Spinal cord (tissue), 10 donors: Measurements from ENCODE around the gene LAPTM5. TPM values are rescaled to one million over a fixed set of nuclear protein-coding genes. Genes with fewer than 3 reads are reported as not detected.

Source experiments
- DNase-seq, 6 donors: peaks; one replicate each; pipeline versions ENCODE4 v3.0.0 to v3.0.0-alpha.2; 2013 to 2015; ENCODE audit warnings: low spot score in 6 of 6, low read depth in 4 of 6
- H3K27ac ChIP-seq: one replicate; pipeline ENCODE4 v1.5.1; 2013; ENCODE audit warnings: low read depth, low read length, control low read depth
- H3K27me3 ChIP-seq: one replicate; pipeline ENCODE4 v1.6.1; 2013; ENCODE audit warnings: low read length; ENCODE audit not compliant: control insufficient read depth, insufficient read depth
- H3K36me3 ChIP-seq: one replicate; pipeline ENCODE4 v1.6.1; 2013; ENCODE audit warnings: low read length; ENCODE audit not compliant: control insufficient read depth, insufficient read depth
- H3K4me1 ChIP-seq: one replicate; pipeline ENCODE4 v1.6.1; 2013; ENCODE audit warnings: low read length; ENCODE audit not compliant: control insufficient read depth, insufficient read depth
- H3K4me3 ChIP-seq: one replicate; pipeline ENCODE4 v1.5.1; 2013; ENCODE audit warnings: low read depth, low read length, control low read depth
- H3K9me3 ChIP-seq: one replicate; pipeline ENCODE4 v1.6.1; 2013; ENCODE audit warnings: low read length; ENCODE audit not compliant: control insufficient read depth, insufficient read depth
- WGBS: methylation state at CpG from one replicate; pipeline ENCODE4 v1.1.5; 2013; ENCODE audit warnings: missing lambda C conversion rate; ENCODE audit not compliant: insufficient coverage; 5-methylcytosine and 5-hydroxymethylcytosine counted together
- polyA plus RNA-seq, 2 donors: library from polyadenylated mRNA; unstranded; fragments of 120-200 nt; gene quantifications; one replicate each; pipeline ENCODE4 v1.2.1, GENCODE V29; 2013; ENCODE audit not compliant: insufficient read length in 2 of 2
- total RNA-seq, 2 donors: library from RNA; depleted of rRNA in 1 of 2; stranded (reverse); fragments of 120-200 nt in 1 of 2; fragments of >200 nt in 1 of 2; gene quantifications; one replicate each; pipeline versions ENCODE4 v1.2.3 to v1.2.4, GENCODE V29; 2013 to 2014
- donor health status: healthy.

Gene LAPTM5
- total and polyA plus RNA-seq, 4 donors = 13.8 to 55.0 (median 39.6) TPM

DNA sequence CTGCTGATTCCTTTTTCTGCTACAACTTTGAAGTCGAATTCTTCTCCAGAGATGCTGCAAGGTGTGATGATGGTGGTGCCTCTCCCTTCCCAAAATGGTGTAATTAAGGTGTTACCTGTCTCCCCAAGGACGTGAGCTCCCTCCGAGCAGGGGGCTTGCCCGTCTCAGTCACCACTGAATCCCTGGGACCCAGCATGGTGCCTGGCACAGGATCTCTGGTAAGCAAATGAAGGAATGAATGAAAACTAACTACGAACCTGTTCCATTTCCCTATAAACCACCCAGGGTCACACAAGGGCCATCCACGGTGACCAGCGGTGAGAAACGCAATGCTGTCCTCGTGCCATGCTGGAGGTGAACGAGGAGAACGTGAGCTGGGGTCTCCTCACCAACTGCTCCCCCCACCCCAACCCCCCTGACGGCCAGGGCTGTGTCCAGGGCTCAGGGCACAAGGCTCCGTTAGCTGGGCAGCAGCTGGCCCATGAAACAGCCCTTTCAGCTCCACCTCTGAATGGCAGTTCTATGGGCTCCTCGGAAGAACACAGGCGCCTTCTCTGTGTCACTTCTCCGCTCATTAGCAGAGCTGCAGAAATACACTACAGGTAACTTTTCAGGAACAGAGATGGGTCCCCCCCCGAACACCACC, 32.0 kb downstream of the LAPTM5 start:
- H3K27me3 ChIP-seq = no peaks in the 10 kb centered on the region
- no peak overlapping the region for H3K4me3 ChIP-seq
- DNase-seq = peak in 2 of 6 donors; percentile 49 to 59
- H3K4me1 ChIP-seq = peaks cover 68% of the 10 kb centered on the region
- H3K9me3 ChIP-seq = no peaks in the 10 kb centered on the region
- WGBS = 78% methylated on average over 13 of the region's 17 CpGs
- peak overlapping the region; percentile 63 for H3K27ac ChIP-seq
- H3K36me3 ChIP-seq = peaks cover 2% of the 10 kb centered on the region

DNA sequence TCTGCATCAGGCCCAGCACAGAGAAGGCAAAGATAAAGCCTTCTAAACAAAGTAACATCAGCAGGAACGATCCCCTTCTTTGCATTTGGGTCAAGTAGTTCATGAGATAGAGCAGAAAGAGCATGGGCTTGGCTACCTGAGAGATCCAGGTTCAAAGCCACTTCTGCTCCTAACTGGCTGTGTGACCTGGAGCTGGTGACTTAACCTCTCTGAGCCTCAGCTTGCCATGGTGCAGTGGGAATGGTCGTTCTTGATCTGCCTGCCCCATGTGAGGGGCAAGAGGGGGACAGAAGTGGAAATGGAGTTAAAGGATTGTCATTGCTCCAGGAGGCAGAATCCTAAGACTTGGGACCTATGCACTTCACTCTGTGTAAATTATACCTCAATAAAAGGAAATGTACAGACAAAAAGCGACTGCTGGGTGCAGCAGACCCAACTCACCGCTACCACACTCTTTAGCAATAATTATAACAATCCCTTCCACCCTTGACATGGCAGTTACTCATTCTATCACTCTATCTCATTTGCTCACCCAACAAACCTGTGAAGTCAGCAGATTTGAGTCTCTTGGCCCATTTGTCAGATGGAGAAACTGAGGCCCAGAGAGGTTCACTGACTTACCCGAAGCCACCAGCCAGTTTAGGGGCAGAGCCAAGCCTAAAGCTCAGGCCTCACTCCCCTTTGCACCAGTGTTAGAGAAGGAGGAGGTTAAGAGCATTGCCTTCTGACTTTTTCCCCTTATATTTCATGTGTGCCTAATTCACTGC, 32.7 kb downstream of the LAPTM5 start:
- H3K9me3 ChIP-seq = no peaks in the 10 kb centered on the region
- H3K4me3 ChIP-seq = no peak overlapping the region
- H3K27me3 ChIP-seq = no peaks in the 10 kb centered on the region
- H3K4me1 ChIP-seq = peaks cover 65% of the 10 kb centered on the region
- H3K27ac ChIP-seq = peak overlapping the region; percentile 63
- WGBS = 83% methylated on average over 5 of the region's 5 CpGs
- peaks cover 2% of the 10 kb centered on the region for H3K36me3 ChIP-seq
- no peak for DNase-seq

DNA sequence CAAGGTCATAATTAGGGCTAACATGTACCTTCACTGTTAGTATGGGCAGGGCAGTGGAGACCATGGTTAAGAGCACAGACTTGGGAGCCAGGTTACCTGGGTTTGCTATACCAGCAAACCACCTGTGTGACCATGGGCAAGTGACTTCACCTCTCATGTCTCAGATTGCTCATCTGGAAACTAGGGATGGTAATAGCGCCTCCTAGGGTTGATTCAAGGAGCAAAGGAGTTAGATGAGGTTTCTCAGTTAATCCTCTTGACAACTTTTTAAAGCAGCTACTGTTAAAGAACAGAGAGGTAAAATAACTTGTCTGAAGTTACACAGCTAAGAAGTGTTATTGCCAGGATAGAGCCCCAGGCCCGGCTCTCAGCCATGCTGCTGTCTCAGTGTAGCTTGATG, 33.4 kb downstream of the LAPTM5 start:
- no peak overlapping the region for H3K4me3 ChIP-seq
- peaks cover 2% of the 10 kb centered on the region for H3K36me3 ChIP-seq
- no peak overlapping the region for H3K27ac ChIP-seq
- no CpG with 5 or more reads among the region's 2 CpGs for WGBS
- H3K9me3 ChIP-seq = no peaks in the 10 kb centered on the region
- DNase-seq = no peak
- no peaks in the 10 kb centered on the region for H3K27me3 ChIP-seq
- peaks cover 65% of the 10 kb centered on the region for H3K4me1 ChIP-seq

DNA sequence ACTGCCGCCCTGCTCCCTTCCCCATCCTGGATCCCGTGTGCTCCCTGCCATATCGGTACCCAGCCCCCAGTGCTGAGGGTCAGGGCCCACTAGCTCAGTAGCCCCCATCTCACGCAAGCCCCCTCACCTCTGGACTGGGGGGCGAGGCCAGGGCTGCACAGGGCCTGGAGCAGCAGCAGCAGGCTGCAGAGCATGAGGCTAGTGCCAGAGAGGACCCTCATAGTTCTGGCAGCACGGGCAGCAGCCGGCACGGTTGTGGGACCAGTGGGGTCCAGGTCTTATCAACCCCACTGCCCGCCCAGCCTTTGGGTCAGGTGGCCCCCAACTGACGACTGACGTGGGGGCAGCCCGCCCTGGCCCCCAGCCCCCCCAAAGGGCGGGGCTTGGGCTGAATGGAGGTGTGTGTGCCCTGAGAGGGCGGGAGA, 34.2 kb downstream of the LAPTM5 start, which contains the start of gene MATN1:
MATN1 (minus strand) TSS at position 255 of the 425 bp plus-strand sequence; CDS start at position 221, 34 bp downstream.
- Histone ChIP-seq H3K27me3 (no peaks in the 10 kb centered on the region), H3K4me3 (no peak within 1 kb of the TSS), H3K4me1 (peaks cover 64% of the 10 kb centered on the region), H3K36me3 (peaks cover 2% of the 10 kb centered on the region), H3K9me3 (no peaks in the 10 kb centered on the region), H3K27ac (no peak within 1 kb of the TSS)
- DNase-seq = no peak
- 81% methylated on average over 14 of the region's 14 CpGs for WGBS

DNA sequence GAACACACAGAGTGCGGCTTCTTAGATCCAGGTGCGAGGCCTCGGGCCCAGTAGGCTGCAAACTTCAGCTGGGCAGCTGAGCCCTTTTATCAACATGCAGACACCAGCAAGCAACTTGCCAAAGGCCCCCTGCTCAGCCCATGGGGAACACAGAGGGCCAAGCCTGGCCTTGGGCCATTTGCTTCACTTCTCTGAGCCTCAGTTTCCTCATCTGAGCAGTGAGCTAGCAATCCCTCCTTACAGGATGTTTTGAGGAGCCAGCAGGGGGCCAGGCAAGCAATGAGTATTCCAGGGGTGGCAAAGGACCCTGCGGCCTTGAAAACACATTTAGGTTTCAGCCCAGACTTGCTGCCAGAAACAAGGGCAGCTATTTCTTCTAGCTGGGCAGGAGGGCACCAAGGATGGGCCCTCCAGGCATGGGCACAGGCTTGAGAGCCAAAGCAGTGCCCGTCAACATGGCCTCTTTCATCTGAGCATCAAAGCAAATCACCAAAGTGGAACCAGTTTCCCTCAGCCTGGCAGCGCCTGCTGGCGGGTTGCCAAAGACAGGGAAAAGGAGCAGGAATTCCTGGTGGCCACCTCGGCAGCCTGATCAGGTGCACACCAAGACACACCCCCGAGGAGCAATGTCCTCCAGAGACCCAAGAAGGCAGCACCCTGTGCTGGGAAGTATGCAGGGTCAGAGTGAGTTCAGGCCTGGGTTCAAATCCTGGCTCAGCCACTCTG, 35.6 kb downstream of the LAPTM5 start:
- WGBS = 69% methylated on average over 9 of the region's 9 CpGs
- no peaks in the 10 kb centered on the region for H3K9me3 ChIP-seq
- H3K4me1 ChIP-seq = peaks cover 62% of the 10 kb centered on the region
- H3K4me3 ChIP-seq = no peak overlapping the region
- no peak for DNase-seq
- H3K36me3 ChIP-seq = peaks cover 2% of the 10 kb centered on the region
- H3K27me3 ChIP-seq = no peaks in the 10 kb centered on the region
- no peak overlapping the region for H3K27ac ChIP-seq

DNA sequence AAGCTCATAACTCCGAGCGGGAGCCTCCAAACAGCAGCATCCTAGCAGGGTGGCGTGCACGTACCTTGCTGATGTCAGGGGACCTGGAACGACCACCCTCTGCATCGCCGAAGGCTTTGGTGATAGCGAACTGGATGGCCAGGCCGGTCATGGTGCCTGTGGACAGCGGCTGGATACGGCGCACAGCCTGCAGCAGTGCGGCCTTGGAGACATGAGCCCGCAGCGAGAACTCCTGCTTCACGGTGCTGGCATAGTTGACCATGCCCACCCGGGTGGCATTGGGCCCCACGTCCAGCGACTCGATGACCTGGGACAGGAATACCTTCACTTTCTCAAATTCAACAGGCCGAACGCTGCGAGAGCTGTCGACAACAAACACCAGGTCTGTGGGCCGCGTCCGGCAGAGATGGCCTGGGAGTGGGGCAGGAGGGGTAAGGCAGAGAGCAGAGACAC, 36.2 kb downstream of the LAPTM5 start:
- WGBS = 95% methylated on average over 27 of the region's 27 CpGs
- H3K27me3 ChIP-seq = no peaks in the 10 kb centered on the region
- H3K9me3 ChIP-seq = no peaks in the 10 kb centered on the region
- H3K36me3 ChIP-seq = peaks cover 2% of the 10 kb centered on the region
- H3K4me3 ChIP-seq = no peak overlapping the region
- peaks cover 59% of the 10 kb centered on the region for H3K4me1 ChIP-seq
- no peak for DNase-seq
- H3K27ac ChIP-seq = no peak overlapping the region

DNA sequence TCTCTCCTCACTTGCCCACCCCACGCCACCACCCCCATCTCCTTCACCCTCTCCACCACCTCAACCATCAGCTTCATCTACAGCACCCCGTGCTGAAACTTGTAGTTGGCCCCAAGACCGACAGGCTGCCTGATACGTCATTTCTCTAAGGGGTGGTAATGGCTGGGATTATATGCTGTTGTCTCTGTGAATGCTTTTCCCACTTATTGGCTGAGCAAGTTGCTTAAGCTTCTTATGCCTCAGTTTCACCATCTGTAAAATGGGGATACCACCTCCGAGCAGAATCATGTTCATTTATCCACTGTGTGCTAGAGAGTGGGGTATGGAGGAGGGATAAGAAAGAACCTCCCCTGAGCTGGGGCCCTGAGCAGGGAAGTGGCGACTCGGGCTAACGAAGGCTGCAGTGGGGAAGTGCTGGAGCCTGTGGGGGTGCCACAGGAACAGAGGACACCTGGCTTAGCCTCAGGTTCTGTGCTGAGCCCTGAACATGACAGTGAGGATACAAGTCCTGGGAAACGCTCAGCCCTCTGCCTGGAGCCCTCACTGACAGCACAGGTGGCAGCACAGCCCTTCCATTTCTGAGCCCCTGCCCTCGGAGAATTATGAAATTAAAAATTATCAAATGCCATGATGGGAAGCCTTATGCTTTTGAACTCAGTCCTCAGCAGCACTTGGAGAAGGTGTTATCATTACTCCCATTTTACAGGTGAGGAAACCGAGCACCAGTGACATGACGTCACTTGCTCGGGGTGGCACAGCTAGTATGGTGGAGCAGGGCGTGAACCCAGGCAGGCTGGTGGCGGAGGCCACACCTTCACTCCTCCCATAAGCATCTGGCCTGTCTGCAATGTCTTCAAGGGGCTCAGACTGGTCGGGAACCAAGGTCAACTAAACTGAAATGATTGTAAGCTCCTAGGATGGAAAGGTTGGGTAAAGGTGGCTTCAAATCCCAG, 37.0 kb downstream of the LAPTM5 start:
- H3K27ac ChIP-seq = no peak overlapping the region
- 92% methylated on average over 11 of the region's 16 CpGs for WGBS

DNA sequence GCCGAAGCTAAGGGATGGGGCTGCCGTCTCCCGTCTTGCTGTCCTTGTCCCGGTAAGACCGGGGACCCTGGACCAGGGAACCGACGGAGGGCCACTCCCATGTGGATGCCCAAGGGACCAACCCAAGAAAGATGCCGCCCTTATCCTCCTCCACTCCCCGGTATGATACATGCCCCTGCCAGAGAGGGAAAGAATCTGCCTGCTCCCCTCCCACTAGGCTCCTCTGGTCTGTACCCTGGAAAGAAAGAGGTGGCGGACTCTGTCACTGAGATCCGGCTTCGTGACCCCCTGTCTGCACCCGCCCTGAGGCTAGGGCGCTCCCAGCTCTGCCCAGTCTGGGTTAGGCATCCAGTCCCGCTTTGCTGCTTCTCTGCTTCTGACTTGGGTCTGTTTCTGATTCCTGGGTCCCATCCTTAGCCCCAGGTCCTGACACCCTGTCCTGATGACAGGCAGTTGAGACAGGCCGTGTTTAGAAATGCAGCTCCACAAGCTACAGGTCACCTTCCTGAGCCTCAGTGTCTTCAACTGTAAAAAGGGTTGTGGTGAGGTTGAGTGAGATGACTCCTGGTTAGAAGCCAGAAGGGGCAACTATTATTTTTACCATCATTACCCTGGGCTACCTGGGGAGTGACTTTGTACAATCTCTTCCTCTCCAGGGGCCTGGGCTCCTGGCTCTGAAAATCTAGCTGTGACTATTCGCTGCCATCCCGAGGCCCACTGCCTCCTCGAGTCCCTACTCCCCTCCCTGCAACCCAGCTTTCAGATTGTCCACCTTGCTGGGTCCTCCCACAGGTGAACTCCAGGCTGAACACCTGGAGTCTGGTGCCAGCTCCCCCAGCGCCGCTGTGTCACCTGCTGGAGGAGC, 37.9 kb downstream of the LAPTM5 start:
- Histone ChIP-seq H3K4me1 (peaks cover 46% of the 10 kb centered on the region), H3K27me3 (no peaks in the 10 kb centered on the region), H3K4me3 (peak overlapping the region; percentile 54), H3K36me3 (peaks cover 2% of the 10 kb centered on the region), H3K9me3 (no peaks in the 10 kb centered on the region), H3K27ac (peak overlapping the region; percentile 96)
- 42% methylated on average over 21 of the region's 21 CpGs for WGBS
- peak in 1 of 6 donors; percentile 83 for DNase-seq

More for the DNA sequence above, 37.0 kb downstream of the LAPTM5 start:
- no peak for DNase-seq
- Histone ChIP-seq H3K4me1 (peaks cover 52% of the 10 kb centered on the region), H3K27me3 (no peaks in the 10 kb centered on the region), H3K9me3 (no peaks in the 10 kb centered on the region), H3K36me3 (peaks cover 2% of the 10 kb centered on the region), H3K4me3 (no peak overlapping the region)
